ENCODE measurements around the gene BFSP2. TPM values are rescaled to one million over a fixed set of nuclear protein-coding genes. Genes with fewer than 3 reads are reported as not detected.

BFSP2 gene
- total RNA-seq, 2 donors from 2014 or later, result not detected

DNA sequence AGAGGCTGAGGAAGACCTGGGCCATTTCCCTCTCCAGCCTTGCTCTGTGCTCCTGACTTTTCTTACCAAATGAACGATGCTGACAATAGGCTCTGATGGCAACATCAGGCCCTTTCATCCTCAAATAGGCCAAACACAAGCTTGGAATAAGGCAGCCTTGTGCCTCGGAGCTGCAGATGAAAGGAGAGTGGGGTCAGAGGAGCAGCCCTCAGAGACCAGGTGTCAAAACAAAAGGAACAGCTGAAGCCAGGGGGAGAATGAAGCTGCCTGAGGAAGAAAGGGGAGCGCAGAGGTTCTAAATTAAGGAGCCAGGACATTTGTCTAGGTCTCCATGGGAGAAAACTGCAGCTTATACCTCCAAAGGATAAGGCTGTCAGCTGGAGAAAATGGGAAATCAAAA is 5.1 kb downstream of the BFSP2 start:
- H3K4me1 ChIP-seq, result peaks cover 0 to 6% of the 10 kb centered on the region in 2 donors
- H3K27me3 ChIP-seq, result no peaks in the 10 kb centered on the region
- no peaks in the 10 kb centered on the region for H3K36me3 ChIP-seq
- no peak overlapping the region for H3K27ac ChIP-seq
- no peak overlapping the region for H3K4me3 ChIP-seq
- H3K9me3 ChIP-seq, result no peaks in the 10 kb centered on the region
- TF ChIP-seq, protein P1, sequence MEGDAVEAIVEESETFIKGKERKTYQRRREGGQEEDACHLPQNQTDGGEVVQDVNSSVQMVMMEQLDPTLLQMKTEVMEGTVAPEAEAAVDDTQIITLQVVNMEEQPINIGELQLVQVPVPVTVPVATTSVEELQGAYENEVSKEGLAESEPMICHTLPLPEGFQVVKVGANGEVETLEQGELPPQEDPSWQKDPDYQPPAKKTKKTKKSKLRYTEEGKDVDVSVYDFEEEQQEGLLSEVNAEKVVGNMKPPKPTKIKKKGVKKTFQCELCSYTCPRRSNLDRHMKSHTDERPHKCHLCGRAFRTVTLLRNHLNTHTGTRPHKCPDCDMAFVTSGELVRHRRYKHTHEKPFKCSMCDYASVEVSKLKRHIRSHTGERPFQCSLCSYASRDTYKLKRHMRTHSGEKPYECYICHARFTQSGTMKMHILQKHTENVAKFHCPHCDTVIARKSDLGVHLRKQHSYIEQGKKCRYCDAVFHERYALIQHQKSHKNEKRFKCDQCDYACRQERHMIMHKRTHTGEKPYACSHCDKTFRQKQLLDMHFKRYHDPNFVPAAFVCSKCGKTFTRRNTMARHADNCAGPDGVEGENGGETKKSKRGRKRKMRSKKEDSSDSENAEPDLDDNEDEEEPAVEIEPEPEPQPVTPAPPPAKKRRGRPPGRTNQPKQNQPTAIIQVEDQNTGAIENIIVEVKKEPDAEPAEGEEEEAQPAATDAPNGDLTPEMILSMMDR (IDR thresholded peaks at IDR 0.05), result no peak
- no peak for DNase-seq (ENCODE audit: low spot score)

- H3K4me3 ChIP-seq, result no peak overlapping the region
- H3K27ac ChIP-seq, result no peak overlapping the region
- TF ChIP-seq, protein P1 (IDR thresholded peaks at IDR 0.05), result no peak
- H3K36me3 ChIP-seq, result no peaks in the 10 kb centered on the region
- H3K27me3 ChIP-seq, result no peaks in the 10 kb centered on the region
- peaks cover 0 to 6% of the 10 kb centered on the region in 2 donors for H3K4me1 ChIP-seq
- no peaks in the 10 kb centered on the region for H3K9me3 ChIP-seq
- DNase-seq (ENCODE audit: low spot score), result no peak
Measured at GRCh38 chr3:133408366-133408765, 8.5 kb downstream of the BFSP2 start.

DNA sequence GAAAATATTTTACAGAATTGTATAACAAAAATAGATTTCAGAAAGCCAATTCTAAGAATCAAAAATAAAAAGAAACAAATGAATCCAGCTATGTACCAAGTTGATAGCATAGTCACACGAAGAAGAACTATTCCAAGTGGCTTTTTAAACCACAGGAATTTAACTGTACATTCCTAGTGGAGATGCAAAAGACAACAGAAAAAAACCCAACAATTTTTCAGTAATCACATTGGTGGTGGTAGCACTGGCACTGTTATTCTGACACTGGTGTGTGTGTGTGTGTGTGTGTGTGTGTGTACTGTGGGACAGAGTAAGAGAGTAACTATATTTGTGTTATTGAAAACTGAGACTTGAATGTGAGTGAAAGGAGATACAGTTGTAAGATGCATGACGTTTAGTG is 9.1 kb downstream of the BFSP2 start:
- DNase-seq (ENCODE audit: low spot score), result no peak
- Histone ChIP-seq H3K4me3 (no peak overlapping the region), H3K27ac (no peak overlapping the region), H3K27me3 (no peaks in the 10 kb centered on the region), H3K9me3 (no peaks in the 10 kb centered on the region), H3K4me1 (peaks cover 0 to 11% of the 10 kb centered on the region in 2 donors), H3K36me3 (no peaks in the 10 kb centered on the region)
- TF ChIP-seq, protein P1 (IDR thresholded peaks at IDR 0.05), result no peak

GRCh38 chr3:133410191-133410892 is 10.5 kb downstream of the BFSP2 start:
- peaks cover 0 to 11% of the 10 kb centered on the region in 2 donors for H3K4me1 ChIP-seq
- no peaks in the 10 kb centered on the region for H3K9me3 ChIP-seq
- H3K27me3 ChIP-seq, result no peaks in the 10 kb centered on the region
- DNase-seq (ENCODE audit: low spot score), result no peak
- no peak overlapping the region for H3K4me3 ChIP-seq
- TF ChIP-seq, protein P1 (IDR thresholded peaks at IDR 0.05), result no peak
- H3K36me3 ChIP-seq, result no peaks in the 10 kb centered on the region
- H3K27ac ChIP-seq, result no peak overlapping the region

DNA sequence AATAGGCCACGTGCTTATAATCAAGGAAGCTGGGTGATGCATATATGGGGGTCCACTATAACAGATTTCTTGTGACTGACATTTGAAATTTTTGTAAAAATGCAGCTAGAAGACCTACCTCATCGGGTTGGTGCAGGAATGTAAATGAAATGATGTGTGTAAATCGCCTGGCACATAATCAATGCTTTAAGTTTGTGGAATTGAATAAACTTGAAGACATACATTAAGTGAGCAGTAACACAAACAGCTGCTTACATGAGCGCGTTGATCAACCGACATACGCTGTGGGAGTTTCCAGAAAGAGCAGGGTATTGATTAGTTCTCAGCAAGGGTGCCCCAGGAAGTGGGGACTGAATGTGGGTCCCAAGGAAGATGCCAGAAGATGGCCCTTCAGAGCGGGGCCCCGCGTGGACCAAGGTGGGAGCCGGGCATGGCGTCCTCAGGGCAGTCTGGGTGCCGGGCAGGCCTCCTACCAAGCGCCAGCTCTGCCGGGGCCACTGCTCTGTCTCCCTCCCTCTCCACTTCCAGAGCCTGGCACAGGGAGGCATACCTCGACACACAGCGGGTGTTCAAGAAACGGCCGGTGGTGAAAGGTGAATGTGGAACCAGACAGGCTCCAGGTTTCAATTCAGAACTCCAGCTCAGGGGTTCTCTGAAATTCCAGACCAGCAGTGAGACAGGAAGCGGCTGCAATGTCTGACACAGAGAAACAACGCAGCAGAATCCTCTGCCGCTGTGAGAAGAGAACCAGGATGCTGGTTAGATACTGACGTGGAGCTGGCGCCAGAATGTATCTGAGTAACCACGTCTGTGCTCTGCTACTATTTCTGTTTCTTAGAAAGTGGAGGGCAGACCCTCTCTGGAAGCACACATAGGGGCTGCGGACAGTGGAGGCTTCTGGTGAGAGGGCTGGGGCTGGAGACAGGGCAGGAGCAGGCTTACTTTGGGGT is 12.6 kb downstream of the BFSP2 start:
- TF ChIP-seq, protein P1 (IDR thresholded peaks at IDR 0.05), result no peak
- no peaks in the 10 kb centered on the region for H3K36me3 ChIP-seq
- DNase-seq (ENCODE audit: low spot score), result peak; percentile 61
- H3K4me3 ChIP-seq, result peak overlapping the region in 1 of 2 donors; percentile 21
- peaks cover 0 to 11% of the 10 kb centered on the region in 2 donors for H3K4me1 ChIP-seq
- H3K9me3 ChIP-seq, result no peaks in the 10 kb centered on the region
- no peaks in the 10 kb centered on the region for H3K27me3 ChIP-seq
- H3K27ac ChIP-seq, result no peak overlapping the region
